Ovary (tissue), 10 donors: ENCODE results near the gene MAP3K2. TPM values are rescaled to one million over a fixed set of nuclear protein-coding genes. Genes with fewer than 3 reads are reported as not detected.
A peak's percentile ranks its signal among the peaks of the same experiment; 100 is the strongest.

ENCODE experiments used
- DNase-seq, 5 donors: peaks; one replicate each; pipeline ENCODE4 v3.0.0-alpha.2; 2019 to 2020
- H3K27ac ChIP-seq, 2 donors: fragments of 200-600 bp; one replicate each; pipeline versions ENCODE4 v1.5.1 to v1.8.0; 2019 to 2022
- H3K27me3 ChIP-seq: fragments of 200-600 bp; one replicate; pipeline ENCODE4 v1.8.0; 2022
- H3K36me3 ChIP-seq: fragments of 200-600 bp; sonication (generic); one replicate; pipeline ENCODE4 v1.5.1; 2019
- H3K4me1 ChIP-seq: one replicate; pipeline ENCODE4 v1.8.1; 2013; ENCODE audit warnings: mild to moderate bottlenecking, moderate library complexity; ENCODE audit not compliant: insufficient read depth
- H3K4me3 ChIP-seq: fragments of 200-600 bp; sonication (generic); one replicate; pipeline ENCODE4 v1.5.1; 2017
- H3K9me3 ChIP-seq, 2 donors: fragments of 200-600 bp in 1 of 2; sonication (generic) in 1 of 2; one replicate each; pipeline versions ENCODE4 v1.5.1 to v1.8.1; 2013 to 2019; ENCODE audit warnings: mild to moderate bottlenecking in 1 of 2, moderate library complexity in 1 of 2
- CTCF ChIP-seq, 3 donors: fragments of 450-650 bp in 2 of 3; fragments of 200-600 bp in 1 of 3; IDR thresholded peaks; one replicate each; pipeline versions ENCODE4 v1.5.1 to v1.8.0; 2016 to 2022; ENCODE audit warnings: antibody characterized with exemption in 3 of 3, mild to moderate bottlenecking in 1 of 3
- EP300 ChIP-seq: sonication (generic); formaldehyde crosslinking; IDR thresholded peaks from one replicate; pipeline ENCODE4 v1.6.1; 2017; ENCODE audit warnings: antibody characterized with exemption
- POLR2A ChIP-seq: fragments of 450-650 bp; IDR thresholded peaks from one replicate; pipeline ENCODE4 v1.6.1; 2017; ENCODE audit warnings: antibody characterized with exemption, mild to moderate bottlenecking, moderate library complexity
- WGBS, 3 donors: extraction: QIAGEN DNeasy Blood & Tissue Kit in 1 of 3; methylation state at CpG; one replicate each; pipeline versions ENCODE4 v1.1.5 to v1.1.7; 2013 to 2017; 5-methylcytosine and 5-hydroxymethylcytosine counted together
- intact Hi-C, 4 donors: fragments of 100-400 bp; cut with DNase I; formaldehyde crosslinking; loops; one replicate each; pipeline versions ENCODE4 v1.11.0 to v1.15.1; 2022 to 2023
- long read RNA-seq, 3 donors: library from polyadenylated mRNA in 2 of 3; unstranded in 2 of 3; transcript quantifications; one replicate each; pipeline ENCODE4 v2.0.0 and lab custom pipeline, GENCODE V29; 2021 to 2026
- polyA plus RNA-seq, 2 donors: library from polyadenylated mRNA; stranded (reverse); fragments of 200-250 nt in 1 of 2; fragments of 350-450 nt in 1 of 2; fragmentation: Illumina TruSeq in 1 of 2; extraction: RNeasy Lipid Tissue Mini Kit (QIAGEN cat#74804) in 1 of 2; gene quantifications; one replicate each; pipeline ENCODE4 v1.2.3, GENCODE V29; 2013 to 2014
- total RNA-seq, 7 donors: library from RNA; depleted of rRNA in 2 of 7; stranded (reverse); fragments of >200 nt in 2 of 7; fragmentation: NEBNext Ultra II Directional in 3 of 7; extraction: Animal tissue kit (Norgen Biotek cat#: 25700) in 3 of 7; gene quantifications; one replicate each; pipeline versions ENCODE4 v1.1.0 to v1.2.4, GENCODE V29; 2016 to 2023
- donor health status: DM: no; HTN: no; CAD: no; lungs with moderate emphysema.
- donor health status: DM: no; HTN: no; CAD: no.
- donor health status: Bipolar disorder and iron deficiency.
- donor health status: DM: yes; HTN: yes; CAD: no.
- donor health status: DM: no; HTN: no; CAD: no.
- donor health status: DM: yes; HTN: yes; CAD: no.

Gene MAP3K2
- 10 to 100 TPM; 41.6 to 78.4 (median 60.4) TPM for total RNA-seq
- polyA plus RNA-seq, result 10 to 100 TPM in 1 of 2 donors, 1 to 10 TPM in 1; 7.2 to 11.5 TPM
- long read RNA-seq, donor 1, partial matches to known transcripts, result 4 of 9 reads
- long read RNA-seq, donor 1, other reads (novel, unspliced or antisense), result 5 of 9 reads
- long read RNA-seq, donor 2, partial matches to known transcripts, result 0 of 11 reads
- long read RNA-seq, donor 2, other reads (novel, unspliced or antisense), result 11 of 11 reads
- long read RNA-seq, donor 3, partial matches to known transcripts, result 4 of 72 reads
- long read RNA-seq, donor 3, other reads (novel, unspliced or antisense), result 67 of 72 reads

- WGBS, 3 donors, result 0% methylated on average over 47 to 100 of the region's 100 CpGs
- TF ChIP-seq CTCF (IDR thresholded peaks at IDR 0.05) (peak in 2 of 3 donors; percentile 14 to 28), EP300 (peak; percentile 47), POLR2A (peak; percentile 82)
- peaks cover 1% of the 10 kb centered on the region for H3K4me1 ChIP-seq
- no peaks in the 10 kb centered on the region for H3K9me3 ChIP-seq
- peak within 1 kb of the TSS; percentile 68 for H3K4me3 ChIP-seq
- H3K36me3 ChIP-seq, result no peaks in the 10 kb centered on the region
- H3K27ac ChIP-seq, result peak within 1 kb of the TSS; percentile 98 to 100
- DNase-seq, result peak; percentile 94 to 97 (median 96)
- H3K27me3 ChIP-seq, result no peaks in the 10 kb centered on the region
- intact Hi-C loops, result no loop called here
These were observed at the start of gene MAP3K2 for GRCh38 chr2:127387655-127388422. MAP3K2 (minus strand) TSS chr2:127387975; CDS start chr2:127343129, 44,846 bp downstream.

DNA sequence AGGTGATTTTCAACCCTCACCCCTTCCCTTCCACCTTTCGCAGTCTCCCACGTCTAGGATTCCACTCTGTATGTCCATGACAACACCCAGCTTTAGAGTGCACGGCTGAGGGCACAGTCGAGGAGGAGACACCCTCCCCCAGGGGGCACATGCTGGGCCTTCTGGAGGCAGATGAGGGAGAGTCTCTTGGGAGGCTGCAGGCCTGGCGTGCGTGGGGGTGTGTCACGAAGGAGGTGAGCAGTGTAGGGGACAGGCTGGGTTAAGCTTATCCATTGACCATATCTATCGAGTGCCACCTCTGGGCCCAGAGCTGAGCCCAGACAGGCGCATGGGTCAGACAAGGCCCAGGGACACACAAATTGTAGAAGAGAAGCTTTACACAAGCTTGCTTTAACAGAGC lies 49.3 kb upstream of the MAP3K2 start:
- H3K27me3 ChIP-seq, result no peaks in the 10 kb centered on the region
- no peak overlapping the region for H3K4me3 ChIP-seq
- intact Hi-C loops, result no loop called here
- no peaks in the 10 kb centered on the region for H3K9me3 ChIP-seq
- H3K4me1 ChIP-seq, result no peaks in the 10 kb centered on the region
- no peaks in the 10 kb centered on the region for H3K36me3 ChIP-seq
- WGBS, 3 donors, result 87 to 90% (median 88%) methylated on average over 9 of the region's 9 CpGs
- no peak for DNase-seq
- no peak for TF ChIP-seq CTCF (IDR thresholded peaks at IDR 0.05)
- no peak for TF ChIP-seq EP300
- no peak for TF ChIP-seq POLR2A
- no peak overlapping the region for H3K27ac ChIP-seq

DNA sequence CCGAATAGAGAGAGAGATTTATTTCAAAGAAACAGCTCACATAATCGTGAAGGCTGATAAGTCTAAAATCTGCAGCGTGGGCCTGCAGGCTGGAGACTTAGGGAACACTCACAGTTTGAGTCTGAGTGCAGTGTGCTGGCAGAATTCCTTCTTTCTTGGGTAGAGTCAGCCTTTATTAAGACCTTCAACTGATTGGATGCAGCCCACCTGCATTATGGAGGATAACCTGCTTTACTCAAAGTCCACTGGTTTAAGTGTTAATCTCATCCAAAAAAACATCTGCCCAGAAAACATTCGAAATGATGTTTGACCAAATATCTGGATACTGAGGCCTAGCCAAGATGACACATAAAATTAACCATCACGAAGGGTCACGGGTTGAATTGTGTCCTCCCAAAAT lies 46.7 kb upstream of the MAP3K2 start:
- Histone ChIP-seq H3K9me3 (no peaks in the 10 kb centered on the region), H3K36me3 (no peaks in the 10 kb centered on the region), H3K27ac (no peak overlapping the region), H3K4me3 (no peak overlapping the region), H3K4me1 (no peaks in the 10 kb centered on the region), H3K27me3 (no peaks in the 10 kb centered on the region)
- intact Hi-C loops, result no loop called here
- no peak for DNase-seq
- WGBS, 3 donors, result 91 to 96% (median 93%) methylated on average over 6 of the region's 6 CpGs
- TF ChIP-seq EP300, result no peak
- no peak for TF ChIP-seq POLR2A
- TF ChIP-seq CTCF (IDR thresholded peaks at IDR 0.05), result no peak

- intact Hi-C loops, result no loop called here
- no peaks in the 10 kb centered on the region for H3K27me3 ChIP-seq
These were observed 43.7 kb upstream of the MAP3K2 start for GRCh38 chr2:127431408-127432023.

More at GRCh38 chr2:127431408-127432023, 43.7 kb upstream of the MAP3K2 start:
- no peaks in the 10 kb centered on the region for H3K4me1 ChIP-seq
- WGBS, 3 donors, result 72 to 78% (median 78%) methylated on average over 14 of the region's 14 CpGs
- no peak overlapping the region for H3K27ac ChIP-seq
- no peak for DNase-seq
- H3K4me3 ChIP-seq, result no peak overlapping the region
- no peaks in the 10 kb centered on the region for H3K9me3 ChIP-seq
- TF ChIP-seq CTCF (IDR thresholded peaks at IDR 0.05), result no peak
- no peak for TF ChIP-seq EP300
- TF ChIP-seq POLR2A, result no peak
- no peaks in the 10 kb centered on the region for H3K36me3 ChIP-seq
